ENCODE results near the gene ASTN1.

The ASTN1 gene

GRCh38 chr1:176903474-176903873 lies 261.0 kb downstream of the ASTN1 start:
- peak; percentile 54 for DNase-seq (ENCODE audit: low read depth)
- TF ChIP-seq CTCF (conservative IDR thresholded peaks at IDR 0.05; ENCODE audit: low read depth, low read length) = no peak
- H3K4me3 ChIP-seq (ENCODE audit: low read length) = no peak overlapping the region

GRCh38 chr1:176899321-176899720 lies 265.2 kb downstream of the ASTN1 start:
- TF ChIP-seq CTCF (conservative IDR thresholded peaks at IDR 0.05; ENCODE audit: low read depth, low read length) = no peak
- no peak for DNase-seq (ENCODE audit: low read depth)
- H3K4me3 ChIP-seq (ENCODE audit: low read length) = no peak overlapping the region

GRCh38 chr1:176897350-176898236 lies 266.9 kb downstream of the ASTN1 start:
- peak overlapping the region; percentile 18 for H3K4me3 ChIP-seq (ENCODE audit: low read length)
- TF ChIP-seq CTCF (conservative IDR thresholded peaks at IDR 0.05; ENCODE audit: low read depth, low read length) = peak; percentile 92
- DNase-seq (ENCODE audit: low read depth) = no peak

GRCh38 chr1:176896216-176896615 lies 268.3 kb downstream of the ASTN1 start:
- TF ChIP-seq CTCF (conservative IDR thresholded peaks at IDR 0.05; ENCODE audit: low read depth, low read length) = no peak
- H3K4me3 ChIP-seq (ENCODE audit: low read length) = no peak overlapping the region
- DNase-seq (ENCODE audit: low read depth) = no peak

GRCh38 chr1:176894450-176894849 lies 270.1 kb downstream of the ASTN1 start:
- H3K4me3 ChIP-seq (ENCODE audit: low read length) = no peak overlapping the region
- TF ChIP-seq CTCF (conservative IDR thresholded peaks at IDR 0.05; ENCODE audit: low read depth, low read length) = no peak
- DNase-seq (ENCODE audit: low read depth) = no peak

GRCh38 chr1:176893625-176894352 lies 270.7 kb downstream of the ASTN1 start:
- DNase-seq (ENCODE audit: low read depth) = no peak
- H3K4me3 ChIP-seq (ENCODE audit: low read length) = no peak overlapping the region
- TF ChIP-seq CTCF (conservative IDR thresholded peaks at IDR 0.05; ENCODE audit: low read depth, low read length) = no peak
